Upper lobe of right lung (tissue), 1 donor: ENCODE data around the gene GMEB1. TPM values are rescaled to one million over a fixed set of nuclear protein-coding genes. Genes with fewer than 3 reads are reported as not detected.

Experiments
- ATAC-seq: fragments of 200-7000 bp; cut with Tn5 transposase; one replicate; pipeline ENCODE4 v1.9.1; 2020; ENCODE audit warnings: mild to moderate bottlenecking, moderate library complexity
- DNase-seq: peaks from one replicate; pipeline ENCODE4 v3.0.0-alpha.2; 2020
- H3K27ac ChIP-seq: fragments of 200-600 bp; one replicate; pipeline ENCODE4 v1.8.0; 2022
- H3K27me3 ChIP-seq: fragments of 200-600 bp; one replicate; pipeline ENCODE4 v1.8.0; 2022; ENCODE audit warnings: mild to moderate bottlenecking
- H3K36me3 ChIP-seq: fragments of 200-600 bp; one replicate; pipeline ENCODE4 v1.8.0; 2022
- H3K4me1 ChIP-seq: fragments of 200-600 bp; one replicate; pipeline ENCODE4 v1.8.0; 2022
- H3K4me3 ChIP-seq: fragments of 200-600 bp; one replicate; pipeline ENCODE4 v1.8.0; 2022; ENCODE audit warnings: mild to moderate bottlenecking
- H3K9me3 ChIP-seq: fragments of 200-600 bp; one replicate; pipeline ENCODE4 v1.8.0; 2022
- intact Hi-C: fragments of 100-400 bp; cut with DNase I; formaldehyde crosslinking; loops from one replicate; pipeline ENCODE4 v1.11.0; 2022
- total RNA-seq: library from RNA; stranded (reverse); fragmentation: NEBNext Ultra II Directional; extraction: Animal tissue kit (Norgen Biotek cat#: 25700); gene quantifications from one replicate; pipeline ENCODE4 v1.2.1, GENCODE V29; 2021
- TF ChIP-seq, protein P1 (sequence below): fragments of 200-600 bp; IDR thresholded peaks from one replicate; pipeline ENCODE4 v1.8.0; 2022; ENCODE audit warnings: antibody characterized with exemption
- donor health status: DM: no; HTN: yes; CAD: no; lungs with severe emphysema.

Gene GMEB1
- total RNA-seq, 1 donor from 2014 or later, result 12.9 TPM

DNA sequence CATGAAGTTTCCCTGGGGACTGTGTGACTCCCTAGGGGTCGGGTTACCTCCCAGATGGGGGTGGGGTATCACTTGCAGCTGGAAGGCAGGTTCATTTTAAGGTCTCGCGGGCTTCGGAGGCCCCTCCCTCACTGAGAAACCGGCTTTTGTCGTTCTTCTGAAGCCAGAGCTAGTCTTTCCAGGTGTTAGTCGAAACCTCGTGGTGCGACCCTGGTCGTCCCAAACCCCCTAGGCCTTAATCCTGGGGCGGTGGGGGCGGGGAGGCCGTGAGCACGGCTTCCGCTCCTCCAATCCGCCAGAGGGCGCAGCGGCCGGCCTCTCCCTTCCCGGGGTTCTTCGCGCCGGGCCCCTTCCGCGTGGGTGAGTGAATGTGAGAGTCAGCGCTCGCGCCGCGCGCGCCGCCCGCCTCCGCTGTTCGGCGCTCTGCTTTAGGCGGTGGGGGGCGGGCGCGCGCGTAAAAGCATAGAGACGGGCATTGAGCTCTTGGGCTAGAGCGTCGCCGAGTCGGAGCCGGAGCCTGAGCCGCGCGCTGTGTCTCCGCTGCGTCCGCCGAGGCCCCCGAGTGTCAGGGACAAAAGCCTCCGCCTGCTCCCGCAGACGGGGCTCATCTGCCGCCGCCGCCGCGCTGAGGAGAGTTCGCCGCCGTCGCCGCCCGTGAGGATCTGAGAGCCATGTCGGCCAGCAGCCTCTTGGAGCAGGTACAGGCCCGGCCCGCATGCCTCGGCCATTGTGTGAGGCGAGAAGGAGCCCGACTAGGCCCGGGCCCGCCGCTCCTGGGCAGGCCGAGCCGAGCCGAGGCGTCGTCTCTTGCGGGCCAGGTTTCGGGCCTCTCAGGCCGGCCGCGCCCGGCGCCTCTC is 68.1 kb downstream of the GMEB1 start, which contains the start of gene YTHDF2:
Gene YTHDF2, plus strand, starts transcription at position 491 of the 857 bp plus-strand sequence. Its CDS starts 181 bp downstream, at position 672.
- ATAC-seq (peak; percentile 98), DNase-seq (peak; percentile 99)
- intact Hi-C loops, result loop anchor here (10.0 kb wide), 1 partner anchor 92 kb away; the partner anchor contains the start of genes RNU11 and TAF12
- Histone ChIP-seq H3K36me3 (peaks cover 32% of the 10 kb centered on the region), H3K4me3 (peak within 1 kb of the TSS; percentile 96), H3K4me1 (peaks cover 31% of the 10 kb centered on the region), H3K9me3 (no peaks in the 10 kb centered on the region), H3K27me3 (no peaks in the 10 kb centered on the region), H3K27ac (peak within 1 kb of the TSS; percentile 96)
- TF ChIP-seq, protein P1, sequence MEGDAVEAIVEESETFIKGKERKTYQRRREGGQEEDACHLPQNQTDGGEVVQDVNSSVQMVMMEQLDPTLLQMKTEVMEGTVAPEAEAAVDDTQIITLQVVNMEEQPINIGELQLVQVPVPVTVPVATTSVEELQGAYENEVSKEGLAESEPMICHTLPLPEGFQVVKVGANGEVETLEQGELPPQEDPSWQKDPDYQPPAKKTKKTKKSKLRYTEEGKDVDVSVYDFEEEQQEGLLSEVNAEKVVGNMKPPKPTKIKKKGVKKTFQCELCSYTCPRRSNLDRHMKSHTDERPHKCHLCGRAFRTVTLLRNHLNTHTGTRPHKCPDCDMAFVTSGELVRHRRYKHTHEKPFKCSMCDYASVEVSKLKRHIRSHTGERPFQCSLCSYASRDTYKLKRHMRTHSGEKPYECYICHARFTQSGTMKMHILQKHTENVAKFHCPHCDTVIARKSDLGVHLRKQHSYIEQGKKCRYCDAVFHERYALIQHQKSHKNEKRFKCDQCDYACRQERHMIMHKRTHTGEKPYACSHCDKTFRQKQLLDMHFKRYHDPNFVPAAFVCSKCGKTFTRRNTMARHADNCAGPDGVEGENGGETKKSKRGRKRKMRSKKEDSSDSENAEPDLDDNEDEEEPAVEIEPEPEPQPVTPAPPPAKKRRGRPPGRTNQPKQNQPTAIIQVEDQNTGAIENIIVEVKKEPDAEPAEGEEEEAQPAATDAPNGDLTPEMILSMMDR, result peak; percentile 95

DNA sequence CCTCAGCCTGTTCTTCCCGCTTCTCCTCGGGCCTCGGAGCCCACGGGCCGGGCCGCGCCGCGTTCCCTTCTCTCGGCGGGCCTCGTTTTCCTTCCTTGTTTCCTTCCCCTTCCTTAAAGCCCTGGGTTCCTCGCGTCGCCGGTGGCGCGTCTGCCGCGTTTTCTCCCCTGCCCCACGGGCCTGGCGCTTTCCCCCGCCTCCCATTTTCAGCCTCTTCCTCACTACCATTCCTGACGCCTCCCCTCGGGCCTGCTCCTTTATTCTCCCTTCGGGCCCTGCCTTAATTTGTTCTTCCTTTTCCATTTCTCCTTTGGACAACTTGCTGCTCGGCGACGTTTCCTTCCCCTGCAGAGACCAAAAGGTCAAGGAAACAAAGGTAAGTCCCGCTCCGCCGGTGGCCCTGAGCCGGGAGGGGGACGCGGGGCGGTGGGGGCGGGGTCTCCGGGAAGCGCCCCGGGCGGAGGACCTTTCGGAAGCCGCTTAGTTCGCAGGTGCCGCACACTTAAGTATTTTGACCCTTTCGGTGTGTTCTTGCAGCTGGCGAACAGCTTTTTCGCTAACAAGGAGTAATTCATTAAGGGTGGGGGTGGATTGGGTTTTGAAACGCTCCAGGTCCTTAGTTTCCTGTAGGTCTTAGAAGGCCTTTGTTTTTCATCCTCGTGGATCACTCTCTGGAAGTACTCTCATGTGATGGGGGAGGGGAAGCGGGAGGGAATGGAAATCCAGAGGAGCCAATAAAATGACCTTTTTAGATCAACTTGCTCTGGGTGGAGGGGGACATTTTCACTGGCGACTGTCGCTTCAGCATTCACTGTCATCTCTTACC is 68.9 kb downstream of the GMEB1 start:
- DNase-seq, result peak; percentile 78
- Histone ChIP-seq H3K36me3 (peaks cover 41% of the 10 kb centered on the region), H3K27me3 (no peaks in the 10 kb centered on the region), H3K4me1 (peaks cover 31% of the 10 kb centered on the region), H3K9me3 (no peaks in the 10 kb centered on the region), H3K27ac (peak overlapping the region; percentile 96), H3K4me3 (peak overlapping the region; percentile 96)
- peak; percentile 27 for ATAC-seq
- TF ChIP-seq, protein P1, result no peak
- intact Hi-C loops, result loop anchor here (10.0 kb wide), 1 partner anchor 93 kb away; the partner anchor contains the start of genes RNU11 and TAF12

DNA sequence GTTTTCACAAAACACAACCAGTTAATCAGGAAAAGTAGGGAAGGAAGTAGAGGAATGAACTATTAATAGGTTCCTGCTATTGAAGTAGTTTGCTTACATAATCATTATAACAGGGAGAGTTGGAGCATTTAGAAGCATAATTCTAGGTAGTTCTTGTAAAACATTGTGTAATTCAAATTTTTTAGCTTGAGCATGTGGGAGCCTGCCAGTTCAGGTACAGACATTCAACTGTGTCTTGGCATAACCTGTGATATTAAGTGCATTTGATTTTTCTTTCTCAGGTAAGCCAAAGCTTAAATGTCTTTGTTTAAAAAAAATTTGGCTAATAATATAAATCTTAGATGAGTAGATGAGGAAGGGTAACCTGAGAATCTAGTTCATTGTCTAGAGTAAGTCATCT is 71.5 kb downstream of the GMEB1 start:
- TF ChIP-seq, protein P1, result no peak
- no peaks in the 10 kb centered on the region for H3K27me3 ChIP-seq
- no peak overlapping the region for H3K27ac ChIP-seq
- peak overlapping the region; percentile 18 for H3K4me3 ChIP-seq
- intact Hi-C loops, result no loop called here
- no peak for DNase-seq
- H3K9me3 ChIP-seq, result no peaks in the 10 kb centered on the region
- no peak for ATAC-seq
- H3K4me1 ChIP-seq, result peaks cover 50% of the 10 kb centered on the region
- H3K36me3 ChIP-seq, result peaks cover 67% of the 10 kb centered on the region

DNA sequence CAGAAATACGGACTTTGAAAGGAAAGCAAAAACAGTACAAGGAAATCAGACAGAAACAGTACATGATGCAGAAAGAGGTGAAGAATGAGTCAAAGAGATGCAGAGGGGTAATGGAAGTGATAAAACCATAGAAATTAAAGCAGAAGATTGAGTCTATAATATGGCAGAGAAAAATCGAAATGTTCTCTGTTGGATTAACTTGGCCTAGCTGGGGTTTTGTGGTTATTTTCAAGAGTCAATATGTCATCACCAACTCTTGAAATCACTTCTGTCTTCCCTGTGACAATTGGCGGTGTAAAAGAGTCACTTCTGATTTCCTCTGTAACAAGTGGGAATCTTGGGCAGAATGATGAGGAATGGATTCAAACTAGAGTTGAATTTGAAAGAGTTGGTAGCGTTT is 75.6 kb downstream of the GMEB1 start:
- DNase-seq, result no peak
- H3K36me3 ChIP-seq, result peaks cover 66% of the 10 kb centered on the region
- peaks cover 78% of the 10 kb centered on the region for H3K4me1 ChIP-seq
- H3K9me3 ChIP-seq, result no peaks in the 10 kb centered on the region
- H3K27ac ChIP-seq, result no peak overlapping the region
- no peaks in the 10 kb centered on the region for H3K27me3 ChIP-seq
- no peak overlapping the region for H3K4me3 ChIP-seq
- intact Hi-C loops, result no loop called here
- TF ChIP-seq, protein P1, result no peak
- peak; percentile 19 for ATAC-seq

DNA sequence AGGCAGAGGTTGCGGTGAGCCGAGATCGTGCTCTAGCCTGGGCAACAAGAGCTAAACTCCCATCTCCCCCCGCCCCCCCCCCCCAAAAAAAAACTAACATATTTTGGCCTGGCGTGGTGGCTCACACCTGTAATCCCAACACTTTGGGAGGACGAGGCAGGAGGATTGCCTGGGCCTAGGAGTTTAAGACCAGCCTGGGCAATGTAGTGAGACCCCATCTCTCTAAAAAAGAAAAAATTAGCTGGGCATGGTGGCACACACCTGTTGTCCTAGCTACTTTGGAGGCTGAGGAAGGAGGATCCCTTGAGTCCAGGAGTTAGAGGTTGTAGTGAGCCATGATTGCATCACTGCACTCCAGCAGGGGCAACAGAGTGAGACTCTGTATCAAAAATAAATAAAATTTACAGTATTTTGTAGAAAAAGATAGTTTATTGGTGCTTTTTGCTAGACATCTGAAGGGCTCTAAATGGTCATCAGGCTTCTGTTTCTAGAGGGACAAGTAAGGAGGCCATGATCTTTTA is 77.1 kb downstream of the GMEB1 start:
- intact Hi-C loops, result no loop called here
- H3K4me1 ChIP-seq, result peaks cover 80% of the 10 kb centered on the region

More for the DNA sequence above, 77.1 kb downstream of the GMEB1 start:
- Histone ChIP-seq H3K36me3 (peaks cover 54% of the 10 kb centered on the region), H3K27me3 (no peaks in the 10 kb centered on the region), H3K9me3 (no peaks in the 10 kb centered on the region), H3K4me3 (no peak overlapping the region), H3K27ac (no peak overlapping the region)
- no peak for ATAC-seq
- TF ChIP-seq, protein P1, result no peak
- no peak for DNase-seq
